Measurements from ENCODE around the gene SAP25. TPM values are rescaled to one million over a fixed set of nuclear protein-coding genes. Genes with fewer than 3 reads are reported as not detected.

Gene SAP25
- total and polyA plus RNA-seq, 2 of the 4 experiments (the other 2 are of a cell fraction) = 1.8 TPM; not detected in 1

- H3K4me1 ChIP-seq (ENCODE audit: control insufficient read depth, insufficient read depth, low read length) = peaks cover 12% of the 10 kb centered on the region
- peak overlapping the region; percentile 96 for H2AK9ac ChIP-seq (replicated peaks; ENCODE audit: low read depth, low read length, poor library complexity)
- peak overlapping the region; percentile 71 for H3K18ac ChIP-seq (ENCODE audit: low read depth, low read length)
- peak overlapping the region; percentile 79 for H3K9ac ChIP-seq (ENCODE audit: low read depth, low read length)
- TSS peak; percentile 56 for BruUV-seq (replicated peaks)
- CTCF ChIA-PET = interaction anchor here (0.8 to 1.6 kb wide), 3 partner anchors 18 to 106 kb away, joined by 3 to 6 read pairs (median 4); no protein-coding TSS in a partner anchor
- peaks cover 5% of the 10 kb centered on the region for H3K9me1 ChIP-seq (ENCODE audit: insufficient read depth, low read length)
- peak overlapping the region; percentile 80 for H3K14ac ChIP-seq (replicated peaks; ENCODE audit: low read depth, low read length)
- peak overlapping the region; percentile 75; the same call in 1 of the 2 replicates for H3K23ac ChIP-seq (ENCODE audit: low read depth, low read length)
- no peaks in the 10 kb centered on the region for H3K9me3 ChIP-seq (ENCODE audit: control insufficient read depth, insufficient read depth, low read length)
- in situ Hi-C loops (cut with MboI; ENCODE audit: low sequenced_read_pairs) = loop anchor here (25.0 kb wide), 1 partner anchor 277 kb away; the partner anchor contains the start of genes SLC12A9 and TRIP6
- H3K27me3 ChIP-seq (ENCODE audit: control insufficient read depth, insufficient read depth, low read length) = no peaks in the 10 kb centered on the region
- no peak for TF ChIP-seq RCOR1 (IDR thresholded peaks at IDR 0.05; ENCODE audit: insufficient replicate concordance, low read length)
- 0 out of 2 replicates have a peak, but pooled peaks have one; percentile 8 for TF ChIP-seq SMC3 (IDR thresholded peaks at IDR 0.05; ENCODE audit: low read depth, low read length)
- 0 out of 2 replicates have a peak, but pooled peaks have one; percentile 12 for TF ChIP-seq FOS (IDR thresholded peaks at IDR 0.05; ENCODE audit: low read depth, low read length)
- TF ChIP-seq CTCF (conservative IDR thresholded peaks at IDR 0.05; ENCODE audit: low read depth, low read length) = no peak
- 0 out of 2 replicates have a peak, but pooled peaks have one; percentile 70 for TF ChIP-seq MXI1 (IDR thresholded peaks at IDR 0.05; ENCODE audit: borderline replicate concordance, low read depth, low read length)
- TF ChIP-seq POLR2A (IDR thresholded peaks at IDR 0.05; ENCODE audit: low read depth, low read length) = no peak
- TF ChIP-seq MAZ (IDR thresholded peaks at IDR 0.05; ENCODE audit: borderline replicate concordance, low read depth, low read length) = no peak
- TF ChIP-seq ELK1 (IDR thresholded peaks at IDR 0.05; ENCODE audit: borderline replicate concordance, low read depth, low read length) = no peak
- H2BK120ac ChIP-seq (ENCODE audit: low read depth, low read length) = peak overlapping the region; percentile 49; the same call in 1 of the 2 replicates
- peak overlapping the region; percentile 49 for H4K5ac ChIP-seq (ENCODE audit: low read depth, low read length)
- WGBS, 2 experiments (ENCODE audit: extremely low coverage in 2 of 2, insufficient read length in 1 of 2) = 0% methylated on average over 8 of the region's 20 CpGs; no CpG with 5 or more reads in 1 of the 2 experiments
- H3K79me1 ChIP-seq (ENCODE audit: low read depth in 1 of 2, low read length in 2 of 2) = peaks cover 17 to 60% of the 10 kb centered on the region in 2 experiments
- peak; percentile 2 for ATAC-seq (ENCODE audit: low read depth)
- H3K27ac ChIP-seq (ENCODE audit: insufficient read depth, low read length) = peak overlapping the region; percentile 90
- 0 out of 2 replicates have a peak overlapping the region, but pooled peaks have one; percentile 41 for H2BK20ac ChIP-seq (ENCODE audit: low read depth, low read length)
- H3K4ac ChIP-seq (ENCODE audit: low read depth, low read length) = peak overlapping the region; percentile 92
- peak overlapping the region; percentile 98 for H2AK5ac ChIP-seq (ENCODE audit: low read depth, low read length)
- POLR2A ChIA-PET (ENCODE audit: unreplicated experiment) = interaction anchor here (0.6 to 1.4 kb wide), 6 partner anchors 21 to 290 kb away, joined by 3 to 7 read pairs (median 4); partner anchors contain the start of genes GNB2, MOSPD3 and SRRT
- DNase-seq = peak; percentile 89
- H4K8ac ChIP-seq (ENCODE audit: low read depth in 2 of 2, low read length in 2 of 2) = peak overlapping the region; percentile 29 to 84; a peak in 1 of 4 replicates
- dilution Hi-C loops (cut with HindIII; ENCODE audit: low sequenced_read_pairs, unreplicated experiment) = no loop called here
- H2AFZ ChIP-seq (replicated peaks; ENCODE audit: low read length, poor library complexity) = peak overlapping the region; percentile 76
- H3K4me3 ChIP-seq (ENCODE audit: insufficient read depth, low read depth, low read length) = peak overlapping the region; percentile 72
- H3K56ac ChIP-seq (ENCODE audit: extremely low read depth, insufficient read depth, low read length) = peak overlapping the region; percentile 52
- H3K4me2 ChIP-seq (ENCODE audit: low read depth, low read length) = peak overlapping the region; percentile 86
- peak overlapping the region; percentile 38 for H4K91ac ChIP-seq (ENCODE audit: insufficient read depth, low read depth, low read length)
- intact Hi-C loops (cut with micrococcal nuclease) = loop anchor here (10.0 kb wide), 1 partner anchor 250 kb away; no protein-coding TSS in a partner anchor
- peaks cover 27% of the 10 kb centered on the region for H3K36me3 ChIP-seq (ENCODE audit: control insufficient read depth, insufficient read depth, low read length)
- peak overlapping the region; percentile 29; the same call in 1 of the 3 replicates for H2BK15ac ChIP-seq (ENCODE audit: low read depth, low read length)
- H4K20me1 ChIP-seq (ENCODE audit: insufficient read depth, low read length) = peaks cover 39% of the 10 kb centered on the region
- H2BK5ac ChIP-seq (ENCODE audit: low read depth, low read length, poor library complexity, severe bottlenecking) = peak overlapping the region; percentile 83
These were observed 11.2 kb upstream of the SAP25 start for GRCh38 chr7:100584683-100585510.
